Measurements from ENCODE around the gene GPR142. TPM values are rescaled to one million over a fixed set of nuclear protein-coding genes. Genes with fewer than 3 reads are reported as not detected.
A peak's percentile ranks its signal among the peaks of the same experiment; 100 is the strongest.

The GPR142 gene
- total and polyA plus RNA-seq, 2 of the 13 experiments (the other 11 are each of a cell fraction or from before 2014, with no cell fraction given) = not detected

DNA sequence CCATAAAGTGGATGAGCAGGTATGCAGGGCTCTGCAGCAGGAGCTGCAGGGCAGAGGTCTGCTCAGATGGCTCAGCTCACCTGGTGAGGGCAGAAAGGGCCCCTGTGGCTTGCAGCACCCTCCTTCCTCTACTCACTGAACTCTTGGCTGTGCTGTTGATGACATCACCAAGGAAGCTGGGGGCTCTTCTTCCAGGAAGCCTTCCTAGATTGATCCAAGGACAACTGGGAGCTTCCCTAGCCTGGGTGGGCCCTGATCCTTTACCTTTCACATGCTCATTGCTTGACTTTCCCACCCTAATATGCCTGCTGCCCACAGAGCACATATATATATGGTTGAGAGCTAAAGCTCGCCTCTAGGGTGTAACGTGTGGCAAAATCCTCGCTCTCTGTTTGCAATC is 38.8 kb upstream of the GPR142 start:
- DNase-seq (ENCODE audit: low spot score) (no peak), ATAC-seq (no peak), FAIRE-seq (no peak)
- Histone ChIP-seq H3K4me3 (replicated peaks in 1 of 3; ENCODE audit: insufficient read depth in 1 of 3, low read depth in 2 of 3, low read length in 3 of 3) (no peak overlapping the region), H3K9ac (ENCODE audit: insufficient read depth, low read depth, low read length) (no peak overlapping the region), H3K27ac (ENCODE audit: extremely low read length, insufficient read depth, low read length) (no peak overlapping the region), H3K4me1 (ENCODE audit: insufficient read depth, low read length) (no peaks in the 10 kb centered on the region), H4K20me1 (ENCODE audit: insufficient read depth, low read length) (no peaks in the 10 kb centered on the region), H3K27me3 (ENCODE audit: control insufficient read depth in 1 of 2, insufficient read depth in 2 of 2, low read length in 2 of 2) (peaks cover 11 to 82% of the 10 kb centered on the region in 2 experiments), H3K4me2 (ENCODE audit: low read depth, low read length) (no peak overlapping the region), H3K36me3 (replicated peaks in 1 of 2; ENCODE audit: control insufficient read depth in 1 of 2, insufficient read depth in 2 of 2, low read length in 2 of 2) (no peaks in the 10 kb centered on the region), H3K9me3 (ENCODE audit: low read length) (no peaks in the 10 kb centered on the region), H2AFZ (ENCODE audit: low read length) (no peak overlapping the region), H3K79me2 (ENCODE audit: insufficient read depth, low read length) (no peaks in the 10 kb centered on the region)
- in situ Hi-C loops (cut with HindIII; ENCODE audit: extremely low pct_ligation_motif_present, low pct_unique_long_range_greater_than_20kb) = no loop called here
- CTCF ChIA-PET (ENCODE audit: low intra/inter-chr PET ratio, low total read pairs) = no interaction called here
- 51% methylated on average over 3 of the region's 3 CpGs for WGBS (ENCODE audit: low lambda C conversion rate)
- BruUV-seq (replicated peaks) = no TSS peak
- POLR2A ChIA-PET = no interaction called here
- intact Hi-C loops (cut with micrococcal nuclease; ENCODE audit: unreplicated experiment) = no loop called here
- peak; percentile 50 for TF ChIP-seq ATF7 (IDR thresholded peaks at IDR 0.05)
- no peak for TF ChIP-seq ATF7 (CRISPR knock-in tag; IDR thresholded peaks at IDR 0.05)
- TF ChIP-seq ZNF501 (CRISPR knock-in tag; IDR thresholded peaks at IDR 0.05) = no peak
- TF ChIP-seq ZFP36 (IDR thresholded peaks at IDR 0.05; ENCODE audit: borderline replicate concordance, low read depth, low read length, partially characterized antibody) = peak; percentile 51
- no peak for TF ChIP-seq ZNF720 (CRISPR knock-in tag; IDR thresholded peaks at IDR 0.05)

DNA sequence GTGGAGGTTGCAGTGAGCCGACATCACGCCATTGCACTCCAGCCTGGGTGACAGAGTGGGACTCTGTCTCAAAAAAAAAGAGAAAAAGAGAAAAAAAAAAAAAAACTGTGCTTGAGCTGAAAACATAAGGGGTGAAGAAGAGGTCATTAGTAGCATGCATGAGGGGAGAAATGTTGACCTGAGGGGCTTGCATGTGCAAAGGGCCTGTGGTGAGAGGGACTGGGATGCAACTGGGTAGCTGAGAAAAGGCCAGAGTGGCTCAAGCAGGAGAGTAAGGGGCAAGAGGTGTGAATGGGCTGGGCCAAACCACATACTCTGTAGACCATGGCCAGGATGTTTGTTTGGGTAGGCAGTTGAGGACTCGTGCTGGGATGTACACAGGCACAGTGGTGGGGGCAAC is 37.9 kb upstream of the GPR142 start:
- ATAC-seq = no peak
- Histone ChIP-seq H3K27ac (ENCODE audit: extremely low read length, insufficient read depth, low read length) (no peak overlapping the region), H3K4me3 (replicated peaks in 1 of 3; ENCODE audit: insufficient read depth in 1 of 3, low read depth in 2 of 3, low read length in 3 of 3) (no peak overlapping the region), H3K4me2 (ENCODE audit: low read depth, low read length) (no peak overlapping the region), H3K9ac (ENCODE audit: insufficient read depth, low read depth, low read length) (no peak overlapping the region), H2AFZ (ENCODE audit: low read length) (no peak overlapping the region), H3K36me3 (replicated peaks in 1 of 2; ENCODE audit: control insufficient read depth in 1 of 2, insufficient read depth in 2 of 2, low read length in 2 of 2) (no peaks in the 10 kb centered on the region), H4K20me1 (ENCODE audit: insufficient read depth, low read length) (no peaks in the 10 kb centered on the region), H3K27me3 (ENCODE audit: control insufficient read depth in 1 of 2, insufficient read depth in 2 of 2, low read length in 2 of 2) (peaks cover 11 to 78% of the 10 kb centered on the region in 2 experiments), H3K79me2 (ENCODE audit: insufficient read depth, low read length) (no peaks in the 10 kb centered on the region), H3K4me1 (ENCODE audit: insufficient read depth, low read length) (no peaks in the 10 kb centered on the region), H3K9me3 (ENCODE audit: low read length) (no peaks in the 10 kb centered on the region)
- ChIA-PET POLR2A (no interaction called here), CTCF (ENCODE audit: low intra/inter-chr PET ratio, low total read pairs) (no interaction called here)
- intact Hi-C loops (cut with micrococcal nuclease; ENCODE audit: unreplicated experiment) (no loop called here), in situ Hi-C loops (cut with HindIII; ENCODE audit: extremely low pct_ligation_motif_present, low pct_unique_long_range_greater_than_20kb) (no loop called here)
- FAIRE-seq = no peak
- BruUV-seq (replicated peaks) = no TSS peak
- 9% methylated on average over 3 of the region's 3 CpGs for WGBS (ENCODE audit: low lambda C conversion rate)
- DNase-seq (ENCODE audit: low spot score) = no peak
- TF ChIP-seq, protein P1, sequence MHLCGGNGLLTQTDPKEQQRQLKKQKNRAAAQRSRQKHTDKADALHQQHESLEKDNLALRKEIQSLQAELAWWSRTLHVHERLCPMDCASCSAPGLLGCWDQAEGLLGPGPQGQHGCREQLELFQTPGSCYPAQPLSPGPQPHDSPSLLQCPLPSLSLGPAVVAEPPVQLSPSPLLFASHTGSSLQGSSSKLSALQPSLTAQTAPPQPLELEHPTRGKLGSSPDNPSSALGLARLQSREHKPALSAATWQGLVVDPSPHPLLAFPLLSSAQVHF (CRISPR knock-in tag; IDR thresholded peaks at IDR 0.05) = no peak
- TF ChIP-seq, protein P2, sequence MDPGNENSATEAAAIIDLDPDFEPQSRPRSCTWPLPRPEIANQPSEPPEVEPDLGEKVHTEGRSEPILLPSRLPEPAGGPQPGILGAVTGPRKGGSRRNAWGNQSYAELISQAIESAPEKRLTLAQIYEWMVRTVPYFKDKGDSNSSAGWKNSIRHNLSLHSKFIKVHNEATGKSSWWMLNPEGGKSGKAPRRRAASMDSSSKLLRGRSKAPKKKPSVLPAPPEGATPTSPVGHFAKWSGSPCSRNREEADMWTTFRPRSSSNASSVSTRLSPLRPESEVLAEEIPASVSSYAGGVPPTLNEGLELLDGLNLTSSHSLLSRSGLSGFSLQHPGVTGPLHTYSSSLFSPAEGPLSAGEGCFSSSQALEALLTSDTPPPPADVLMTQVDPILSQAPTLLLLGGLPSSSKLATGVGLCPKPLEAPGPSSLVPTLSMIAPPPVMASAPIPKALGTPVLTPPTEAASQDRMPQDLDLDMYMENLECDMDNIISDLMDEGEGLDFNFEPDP (CRISPR knock-in tag; conservative IDR thresholded peaks at IDR 0.05) = 0 out of 2 replicates have a peak, but pooled peaks have one; percentile 17

Data from HepG2 (cell line).